HG03139 (cell line): Measurements from ENCODE around the gene CPSF4L.

Source experiments
- ATAC-seq: cut with Tn5 transposase; IDR thresholded peaks from one replicate; pipeline ENCODE4 v1.9.1; 2021; ENCODE audit not compliant: unreplicated experiment

Gene CPSF4L

DNA sequence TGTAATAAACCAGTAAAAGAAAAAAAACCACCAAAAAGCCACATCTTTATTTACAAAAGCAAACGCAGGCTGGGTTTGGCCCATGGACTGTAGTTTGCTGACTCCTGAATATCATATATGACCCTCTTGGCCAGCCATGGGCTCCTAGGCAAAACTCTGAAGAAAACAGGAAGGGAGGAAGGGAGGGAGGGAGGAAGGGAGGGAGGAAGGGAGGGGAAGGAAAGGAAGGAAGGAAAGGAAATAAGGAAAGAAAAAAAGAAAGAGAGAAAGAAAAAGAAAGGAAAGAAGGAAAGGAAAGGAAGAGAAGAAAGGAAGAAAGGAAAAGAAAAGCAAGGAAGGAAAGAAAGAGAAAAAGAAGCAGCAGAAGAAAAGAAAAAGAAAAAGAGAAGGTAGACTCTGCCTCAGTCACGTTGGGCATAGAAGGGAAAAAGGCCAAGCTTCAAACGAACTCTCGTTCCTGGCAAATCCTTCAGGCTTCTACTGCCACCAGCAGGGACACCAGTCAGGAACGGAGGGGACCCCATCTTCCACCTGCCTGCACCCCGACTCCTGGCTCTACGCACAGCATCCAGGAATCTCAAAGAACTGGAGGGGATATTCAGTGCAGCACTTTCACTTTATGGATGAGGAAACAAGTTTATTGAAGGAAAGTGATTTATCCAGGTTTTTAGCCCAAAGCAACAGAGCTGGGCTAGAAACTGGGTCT, 28.0 kb upstream of the CPSF4L start:
- ATAC-seq: no peak

DNA sequence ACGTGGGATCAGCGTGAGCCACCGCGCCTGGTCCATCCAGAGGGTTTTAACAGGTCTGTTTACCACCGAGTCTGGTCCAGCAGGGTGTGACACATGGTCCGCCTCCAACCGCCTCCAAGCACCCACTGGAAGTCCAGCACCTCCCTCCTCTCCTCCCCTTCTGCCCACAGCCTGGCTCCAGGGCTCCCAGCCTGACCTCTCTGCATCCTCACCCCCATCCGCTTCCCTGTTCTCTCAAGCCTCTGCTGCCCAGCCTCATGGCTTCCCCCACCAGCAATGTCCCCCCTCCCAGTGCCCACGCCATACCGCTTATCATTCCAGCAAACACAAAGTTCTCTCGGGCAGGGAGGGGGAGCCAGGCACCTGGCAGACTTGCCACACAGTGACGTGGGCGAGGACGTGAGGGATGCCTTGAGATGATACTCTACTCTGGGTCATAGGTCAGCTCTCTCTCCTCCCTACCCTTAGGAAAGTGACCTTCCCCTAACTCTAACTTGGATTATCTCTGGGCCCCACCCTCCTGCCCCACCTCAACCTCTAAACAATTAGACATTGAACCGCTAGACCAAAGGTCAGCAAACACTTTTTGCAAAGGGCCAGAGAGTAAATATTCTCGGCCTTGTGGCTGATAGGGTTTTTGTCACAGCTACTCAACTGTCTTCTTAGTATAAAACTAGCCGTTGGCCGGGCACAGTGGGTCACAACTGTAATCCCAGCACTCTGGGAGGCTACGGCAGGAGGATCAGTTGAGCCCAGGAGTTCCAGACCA, 27.0 kb upstream of the CPSF4L start:
- no peak for ATAC-seq

DNA sequence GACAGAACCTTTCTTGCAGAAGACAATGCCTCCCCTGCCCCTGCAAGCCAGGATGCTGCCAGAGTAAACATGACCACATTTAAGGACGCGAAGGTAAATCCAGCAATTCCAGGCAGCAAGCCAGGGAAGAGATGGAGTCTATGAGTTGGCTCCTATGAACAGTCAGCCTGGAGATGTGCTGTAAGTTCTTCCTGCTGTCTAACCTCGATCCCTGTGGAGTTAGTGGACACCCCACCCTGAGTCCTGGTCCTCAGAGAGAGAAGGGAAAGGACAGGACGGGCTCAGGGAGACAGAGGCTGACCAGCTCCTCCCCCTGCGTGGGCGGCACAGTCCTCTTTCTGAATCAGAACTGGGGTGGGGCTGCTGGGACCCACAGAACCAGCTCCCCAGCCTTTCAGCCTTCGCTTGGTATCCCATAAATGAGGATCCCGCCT, 25.2 kb upstream of the CPSF4L start:
- ATAC-seq: no peak

DNA sequence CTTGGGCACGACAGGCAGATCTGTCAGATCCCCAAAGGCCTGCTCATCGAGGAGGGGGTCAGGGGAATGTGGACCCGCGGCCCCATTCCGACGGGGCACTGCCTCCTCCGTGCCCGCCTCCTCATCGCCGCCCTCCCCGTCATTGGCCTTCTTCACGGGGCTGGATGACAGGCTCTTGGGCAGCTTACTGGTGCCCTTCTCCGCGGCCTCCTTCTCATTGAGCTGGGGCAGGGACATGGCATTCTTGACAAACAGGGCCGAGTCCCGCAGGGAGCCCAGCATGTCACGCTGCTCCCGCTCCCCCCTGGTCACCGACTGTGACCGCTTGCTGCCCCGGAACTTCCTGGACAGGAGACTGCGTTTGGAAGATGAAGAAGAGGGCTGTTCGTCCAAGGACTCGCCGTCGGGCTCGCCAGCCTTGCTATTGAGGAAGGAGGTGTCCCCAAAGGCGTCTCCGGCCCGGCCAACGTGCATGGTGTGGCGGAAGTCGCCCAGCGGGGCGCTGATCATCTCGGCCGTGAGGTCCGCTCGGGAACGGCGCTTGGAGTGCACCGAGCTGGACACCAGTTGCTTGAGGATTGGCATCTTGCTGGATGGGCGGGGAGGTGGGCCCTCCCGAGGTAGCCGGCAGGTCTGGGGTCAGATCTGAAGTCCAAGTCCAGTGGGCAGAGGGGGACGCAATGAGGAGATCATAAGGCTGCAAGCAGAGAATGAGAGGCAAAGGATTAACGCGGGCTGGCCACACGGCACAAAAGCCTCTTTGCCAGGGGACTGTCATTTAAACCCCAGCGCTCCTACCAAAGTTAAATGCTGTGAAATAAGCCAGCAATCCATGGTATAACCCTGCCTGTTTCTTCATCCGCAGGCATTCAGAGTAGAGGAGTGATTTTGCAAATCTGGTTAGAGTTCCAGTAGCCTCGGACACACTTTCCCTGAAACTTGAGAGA, 24.5 kb upstream of the CPSF4L start:
- no peak for ATAC-seq

DNA sequence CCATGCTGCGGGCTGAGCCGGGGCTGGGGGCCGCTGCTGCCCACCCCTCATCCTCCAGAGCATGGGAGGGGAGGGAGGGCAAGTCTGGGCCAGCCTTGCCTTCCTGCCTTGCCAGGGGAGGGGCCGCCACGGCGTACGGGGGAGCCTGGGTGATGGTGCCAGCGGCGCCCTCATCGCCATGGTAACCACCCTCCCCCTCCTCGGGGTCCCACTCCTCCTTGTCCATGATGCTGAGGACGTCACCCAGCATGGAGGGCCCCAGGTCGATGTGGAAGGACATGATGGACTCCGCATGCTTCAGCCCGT, 23.9 kb upstream of the CPSF4L start:
- ATAC-seq: no peak

DNA sequence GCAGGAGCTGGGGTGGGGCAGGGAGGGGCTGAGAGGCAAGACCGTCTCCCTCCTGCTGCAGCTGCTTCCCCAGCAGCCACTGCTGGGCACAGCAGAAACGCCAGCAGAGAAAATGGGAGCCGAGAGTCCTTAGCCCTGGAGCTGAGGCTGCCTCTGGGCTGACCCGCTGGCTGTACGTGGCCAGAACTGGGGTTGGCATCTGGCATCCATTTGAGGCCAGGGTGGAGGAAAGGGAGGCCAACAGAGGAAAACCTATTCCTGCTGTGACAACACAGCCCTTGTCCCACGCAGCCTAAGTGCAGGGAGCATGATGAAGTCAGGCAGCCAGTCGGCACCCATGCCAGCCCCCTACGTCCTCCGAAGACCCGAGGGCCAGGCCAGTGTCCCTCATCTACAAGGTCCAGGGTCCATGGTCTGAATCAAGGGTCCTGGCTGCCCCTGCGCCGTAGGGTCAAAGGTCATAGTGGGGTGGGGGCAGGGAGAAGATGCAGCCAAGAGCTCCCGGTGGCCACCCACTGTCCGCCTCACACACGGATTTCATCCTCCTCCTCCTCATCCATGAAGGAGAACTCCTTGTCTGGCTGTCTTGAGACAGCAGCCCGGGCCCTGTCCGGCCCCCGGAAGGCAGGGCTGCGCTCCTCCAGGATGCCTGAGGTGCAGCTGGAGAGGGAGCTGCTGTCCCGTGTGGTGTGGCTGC, 23.4 kb upstream of the CPSF4L start:
- no peak for ATAC-seq

DNA sequence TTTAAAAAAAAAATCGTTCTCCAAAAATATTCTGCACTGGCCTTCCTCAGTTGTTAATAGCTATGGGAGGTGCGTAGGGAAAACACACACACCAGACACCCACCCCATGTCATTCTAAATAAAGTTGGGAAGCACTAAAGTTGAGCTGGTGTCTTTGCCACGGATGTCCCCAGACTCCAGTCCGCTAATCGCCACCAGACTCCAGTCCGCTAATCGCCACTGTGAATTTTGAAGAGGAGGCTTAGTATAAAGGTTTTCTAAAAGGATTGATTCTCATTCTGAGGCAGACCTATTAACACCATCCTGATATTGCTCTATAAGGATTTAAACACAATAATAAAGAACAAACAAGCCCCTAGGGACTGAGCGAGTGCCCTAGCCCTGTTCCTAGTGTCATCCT, 22.7 kb upstream of the CPSF4L start:
- no peak for ATAC-seq

DNA sequence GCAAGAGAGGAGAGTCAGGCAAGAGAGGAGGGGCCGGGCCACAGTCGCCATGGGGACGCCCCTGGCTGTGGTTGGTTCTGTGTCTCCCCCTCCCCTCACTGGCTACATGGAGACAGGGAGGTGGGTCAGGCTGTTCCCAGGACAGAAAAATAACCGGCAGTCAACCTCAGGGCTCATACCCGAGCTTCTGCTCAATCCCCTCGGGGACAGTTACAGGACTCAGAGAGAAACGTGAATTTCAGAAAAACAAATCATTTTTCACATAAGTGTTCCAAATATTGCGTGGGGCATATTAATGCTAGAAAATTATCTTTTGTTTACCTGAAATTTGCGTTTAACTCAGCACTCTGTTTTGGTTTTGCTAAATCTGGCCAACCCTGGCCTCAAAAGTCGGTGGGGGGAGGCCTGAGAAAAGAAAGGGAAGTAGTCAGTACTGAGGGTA, 22.2 kb upstream of the CPSF4L start:
- no peak for ATAC-seq

DNA sequence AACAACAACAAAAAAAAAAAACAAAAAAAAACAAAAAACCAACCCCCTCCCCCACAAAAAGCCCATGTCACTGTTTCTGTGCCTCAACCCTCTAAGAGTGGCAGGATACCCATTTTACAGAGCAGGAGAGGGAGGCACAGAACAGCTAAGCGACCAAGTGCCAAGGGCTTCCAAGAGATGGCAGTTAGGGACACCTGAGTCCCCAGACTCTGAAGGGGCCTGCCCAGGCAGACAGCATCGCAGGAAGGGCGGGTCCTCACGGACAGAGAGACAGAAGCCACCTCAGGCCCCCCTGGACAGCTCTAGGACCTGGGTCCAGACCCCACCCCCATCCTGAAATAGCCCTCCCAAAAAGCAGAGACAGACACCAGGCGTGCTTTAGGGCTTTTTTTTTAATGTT, 21.6 kb upstream of the CPSF4L start:
- ATAC-seq: no peak

DNA sequence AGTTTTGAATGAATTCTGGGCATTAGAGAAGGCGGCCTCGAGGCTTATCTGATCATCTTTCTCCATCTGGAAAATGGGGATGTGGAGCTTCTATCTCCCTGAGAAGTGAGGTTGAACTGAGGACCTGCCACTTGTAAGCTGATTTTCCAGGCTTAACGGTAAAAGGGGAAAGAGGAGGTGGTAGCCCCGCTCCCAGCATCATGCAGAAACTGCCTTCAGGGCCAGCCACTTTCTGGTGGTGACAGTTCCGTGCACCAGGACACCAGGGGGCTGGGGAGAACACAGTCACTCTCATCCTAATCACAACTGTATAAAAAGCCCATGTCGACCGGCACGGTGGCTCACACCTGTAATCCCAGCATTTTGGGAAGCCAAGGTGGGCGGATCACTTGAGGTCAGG, 20.9 kb upstream of the CPSF4L start:
- ATAC-seq: no peak

DNA sequence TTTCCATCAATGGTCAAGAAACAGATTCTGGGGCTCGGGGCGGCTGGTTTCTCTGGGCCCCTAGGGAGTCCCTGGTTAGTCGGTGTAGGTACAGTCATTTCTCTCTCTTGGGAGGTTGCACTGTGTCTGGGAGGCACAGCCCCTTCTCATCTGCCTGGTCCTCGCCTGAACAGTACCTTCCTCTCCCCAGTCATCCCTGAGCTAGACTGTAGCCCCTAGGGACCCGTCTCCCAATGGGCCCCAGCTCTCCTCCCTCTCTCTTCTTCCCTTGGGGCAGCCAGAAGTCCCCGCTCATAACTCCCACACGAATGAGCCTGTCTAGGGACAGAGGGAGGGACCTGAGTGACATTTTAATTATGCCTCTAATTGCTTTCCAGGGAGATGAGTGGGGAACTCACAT, 20.2 kb upstream of the CPSF4L start:
- ATAC-seq: peak; percentile 90

DNA sequence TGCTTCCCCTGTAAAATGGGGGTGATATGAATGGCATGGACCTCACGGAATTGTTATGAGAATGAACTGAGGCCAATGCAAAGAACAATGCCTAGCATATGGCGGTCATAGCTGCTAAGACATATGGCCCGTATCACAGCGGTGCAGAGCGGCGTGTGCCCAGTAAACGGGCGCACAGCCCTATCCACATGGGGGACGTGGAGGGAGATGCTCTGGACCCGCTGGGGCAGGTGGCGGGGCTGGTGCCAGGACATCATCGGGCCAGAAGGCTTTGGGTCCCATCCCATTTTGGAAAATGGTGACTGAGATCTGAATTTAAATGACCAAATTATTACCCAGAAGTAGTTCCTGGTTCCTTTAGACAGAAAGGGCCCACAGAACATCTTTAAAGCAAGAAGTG, 18.5 kb upstream of the CPSF4L start:
- ATAC-seq: no peak

DNA sequence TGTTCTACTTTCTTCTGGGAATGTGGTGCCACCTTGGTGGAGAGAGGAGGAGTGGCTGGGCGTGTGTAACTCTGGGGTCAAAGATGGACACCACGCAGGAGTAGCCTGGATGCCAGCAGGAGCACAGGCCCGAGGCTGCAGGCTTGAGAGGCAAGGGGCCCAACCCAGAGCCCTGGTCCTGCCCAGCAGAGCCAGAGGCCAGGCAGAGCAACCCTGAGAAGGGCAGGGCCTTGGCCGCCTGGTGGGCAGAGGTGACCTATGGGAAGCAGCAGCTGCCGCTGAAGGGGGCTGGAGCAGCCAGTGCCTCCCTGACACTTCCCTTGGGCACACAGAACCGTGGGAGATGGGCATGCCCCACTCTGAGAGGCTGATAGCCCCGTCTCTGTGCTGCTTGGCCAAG, 18.0 kb upstream of the CPSF4L start:
- no peak for ATAC-seq

DNA sequence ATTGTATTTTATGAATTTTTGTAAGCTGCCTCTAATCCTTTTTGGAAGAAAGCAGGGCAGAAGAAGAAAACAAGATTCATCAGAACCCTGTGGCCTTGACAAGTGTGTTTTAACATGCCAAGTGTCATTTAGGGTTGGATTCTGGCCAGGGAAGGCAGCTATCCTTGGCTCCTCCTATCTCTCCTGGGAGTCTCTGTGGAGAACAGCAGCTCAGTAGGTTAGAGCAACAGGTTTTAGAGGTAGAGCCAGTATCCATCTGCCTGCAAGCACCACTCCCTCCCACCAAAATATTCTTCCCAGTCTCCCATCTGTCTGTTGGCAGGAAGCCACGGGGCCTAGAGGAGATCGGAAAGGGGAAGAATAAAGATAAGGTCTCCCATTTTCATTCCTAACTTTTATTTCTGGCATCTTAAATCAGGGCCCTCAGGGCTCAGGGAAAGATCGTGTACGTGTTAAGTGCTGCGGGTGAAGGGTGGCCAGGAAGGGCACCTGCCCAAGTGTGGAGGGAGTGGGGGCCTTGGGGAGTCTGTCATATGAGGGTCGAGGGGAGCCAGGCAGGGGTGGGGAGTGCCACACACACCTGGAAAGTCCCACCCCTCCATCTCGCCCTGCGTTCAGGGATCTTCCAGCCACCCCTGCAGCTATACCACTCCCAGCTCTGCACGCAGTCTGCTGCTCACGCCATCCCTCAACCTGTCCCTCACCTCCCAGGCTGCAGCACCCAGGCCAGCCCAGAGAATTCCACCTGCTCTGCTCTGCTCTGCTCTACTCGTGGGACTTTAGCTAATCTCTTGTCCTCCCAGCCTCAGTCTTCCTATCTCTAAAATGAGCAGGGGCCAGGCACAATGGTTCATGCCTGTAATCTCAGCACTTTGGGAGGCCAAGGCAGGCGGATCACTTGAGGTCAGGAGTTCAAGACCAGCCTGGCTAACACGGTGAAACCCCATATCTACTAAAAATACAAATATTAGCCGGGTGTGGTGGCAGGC, 17.1 kb upstream of the CPSF4L start:
- no peak for ATAC-seq

DNA sequence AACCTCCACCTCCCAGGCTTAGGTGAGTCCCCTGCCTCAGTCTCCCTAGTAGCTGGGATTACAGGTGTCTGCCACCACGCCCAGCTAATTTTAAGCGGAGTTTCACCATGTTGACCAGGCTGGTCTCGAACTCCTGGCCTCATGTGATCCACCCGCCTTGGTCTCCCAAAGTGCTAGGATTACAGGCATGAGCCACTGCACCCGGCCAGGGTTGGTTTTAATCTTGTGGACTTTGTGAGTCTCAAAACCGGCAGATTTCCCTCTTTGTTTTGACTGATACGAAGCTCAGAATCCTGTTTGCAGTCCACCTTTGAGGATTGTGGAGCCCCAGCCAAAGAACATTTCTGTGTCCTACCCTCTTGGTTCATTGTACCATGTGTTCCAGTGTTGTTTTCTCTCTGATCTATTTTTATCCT, 16.4 kb upstream of the CPSF4L start:
- ATAC-seq: no peak

DNA sequence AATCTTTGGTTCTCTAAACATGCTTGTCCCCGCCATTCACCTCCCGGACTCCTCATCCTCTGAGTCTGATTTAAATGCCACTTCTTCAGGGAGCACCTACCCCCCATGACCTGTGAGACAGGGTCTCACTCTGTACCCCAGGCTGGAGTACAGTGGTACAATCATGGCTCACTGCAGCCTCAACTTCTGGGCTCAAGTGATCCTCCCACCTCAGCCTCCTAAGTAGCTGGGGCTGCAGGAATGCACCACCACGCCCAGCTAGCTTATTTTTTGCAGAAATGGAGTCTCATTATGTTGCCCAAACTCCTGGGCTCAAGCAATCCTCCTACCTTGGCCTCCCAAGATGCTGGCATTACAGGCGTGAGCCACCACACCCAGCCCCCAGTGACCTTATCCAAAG, 12.8 kb upstream of the CPSF4L start:
- no peak for ATAC-seq

DNA sequence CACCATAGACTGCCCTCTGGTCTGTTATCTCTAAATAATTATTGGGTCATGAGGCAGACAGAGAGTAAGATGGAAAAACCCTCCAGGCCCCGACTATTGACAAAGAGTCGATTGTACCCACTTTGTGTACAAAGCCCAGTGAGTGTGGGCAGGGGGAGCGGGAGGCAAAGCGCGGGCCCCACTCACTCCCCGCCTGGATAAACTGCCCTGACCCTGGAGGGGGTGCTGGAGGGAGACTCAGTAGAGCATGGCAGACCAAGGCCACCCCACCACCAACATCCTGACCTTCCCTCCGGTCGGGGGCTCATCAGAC, 11.2 kb upstream of the CPSF4L start:
- ATAC-seq: no peak

DNA sequence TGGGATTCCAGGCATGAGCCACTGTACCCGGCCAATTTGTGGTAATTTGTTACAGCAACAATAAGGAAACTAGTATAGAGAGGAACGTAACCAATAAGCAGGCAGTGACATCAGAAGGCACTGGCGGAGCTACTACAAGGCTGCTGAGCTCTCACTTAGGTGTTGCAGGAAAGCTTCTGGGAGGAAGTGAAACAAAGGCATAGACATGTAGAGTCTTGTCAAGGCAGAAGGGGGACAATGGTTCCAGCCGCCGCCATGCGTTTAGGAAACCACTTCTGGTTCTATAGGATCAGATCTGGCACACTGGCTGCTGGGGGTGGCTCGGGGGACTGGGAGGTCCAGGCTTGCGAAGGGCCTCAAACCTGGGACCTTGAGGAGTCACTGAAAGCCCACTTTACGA, 9.4 kb upstream of the CPSF4L start:
- peak; percentile 88 for ATAC-seq

DNA sequence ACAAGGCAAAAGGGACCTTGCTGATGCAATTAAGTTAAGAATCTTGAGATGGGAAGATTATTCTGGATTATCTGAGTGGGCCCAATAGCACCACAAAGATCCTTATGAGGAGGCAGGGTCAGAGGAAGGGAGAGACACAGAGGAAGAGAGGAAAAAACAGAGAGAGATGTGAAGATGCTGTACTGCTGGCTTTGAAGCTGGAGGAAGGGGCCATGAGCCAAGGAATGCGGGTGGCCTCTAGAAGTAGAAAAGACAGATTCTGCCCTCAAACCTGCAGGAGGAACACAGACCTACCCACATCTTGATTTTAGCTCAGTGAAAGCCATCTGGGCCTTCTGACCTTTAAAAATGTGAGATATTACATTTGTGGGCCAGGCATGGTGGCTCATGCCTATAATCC, 8.1 kb upstream of the CPSF4L start:
- ATAC-seq: no peak

DNA sequence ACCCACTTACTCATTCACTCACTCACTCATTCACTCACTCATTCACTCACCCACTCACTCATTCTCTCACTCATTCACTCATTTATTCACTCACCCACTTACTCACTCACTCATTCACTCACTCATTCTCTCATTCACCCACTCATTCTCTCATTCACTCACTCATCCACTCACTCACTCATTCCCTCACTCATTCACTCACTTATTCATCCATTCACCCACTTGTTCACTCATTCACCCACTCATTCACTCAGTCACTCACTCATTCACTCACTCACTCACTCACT, 7.6 kb upstream of the CPSF4L start:
- ATAC-seq: no peak
